Neural progenitor cell (in vitro differentiated cells): Measurements from ENCODE around the gene GNB5. TPM values are rescaled to one million over a fixed set of nuclear protein-coding genes. Genes with fewer than 3 reads are reported as not detected.
A peak's percentile ranks its signal among the peaks of the same experiment; 100 is the strongest.

Experiments used
- DNase-seq: peaks from one replicate; pipeline ENCODE4 v3.0.0-alpha.2; 2016; ENCODE audit warnings: low spot score
- H2AFZ ChIP-seq: fragments of 200-600 bp; sonication (generic); replicated peaks from 2 replicates; pipeline ENCODE4 v1.6.1; 2016; ENCODE audit warnings: antibody characterized with exemption
- H3F3A ChIP-seq: fragments of 200-600 bp; sonication (generic); 2 replicates; pipeline ENCODE4 v1.6.1; 2016; ENCODE audit warnings: antibody characterized with exemption, low read depth
- H3K27ac ChIP-seq: fragments of 200-600 bp; sonication (generic); 2 replicates; pipeline ENCODE4 v1.5.1; 2016; ENCODE audit warnings: mild to moderate bottlenecking
- H3K27me3 ChIP-seq: fragments of 200-600 bp; sonication (generic); 2 replicates; pipeline ENCODE4 v1.6.1; 2016; ENCODE audit warnings: mild to moderate bottlenecking, moderate library complexity
- H3K36me3 ChIP-seq: fragments of 200-600 bp; sonication (generic); 2 replicates; pipeline ENCODE4 v1.5.1; 2016
- H3K4me1 ChIP-seq: fragments of 200-600 bp; sonication (generic); 2 replicates; pipeline ENCODE4 v1.6.1; 2016; ENCODE audit warnings: mixed run types
- H3K4me2 ChIP-seq: fragments of 200-600 bp; sonication (generic); 2 replicates; pipeline ENCODE4 v1.6.1; 2016
- H3K4me3 ChIP-seq: fragments of 200-600 bp; sonication (generic); 2 replicates; pipeline ENCODE4 v1.5.1; 2016
- H3K79me2 ChIP-seq: fragments of 200-600 bp; sonication (generic); 2 replicates; pipeline ENCODE4 v1.6.1; 2016; ENCODE audit warnings: low read depth
- H3K9ac ChIP-seq: fragments of 200-600 bp; sonication (generic); 2 replicates; pipeline ENCODE4 v1.6.1; 2016
- H3K9me3 ChIP-seq: fragments of 200-600 bp; sonication (generic); 2 replicates; pipeline ENCODE4 v1.5.1; 2016; ENCODE audit warnings: low read depth
- H4K20me1 ChIP-seq: fragments of 200-600 bp; sonication (generic); 2 replicates; pipeline ENCODE4 v1.6.1; 2016; ENCODE audit warnings: low read depth
- H3K27ac Mint-ChIP-seq: 3 replicates; pipeline ENCODE4 v1.8.0; 2021; ENCODE audit warnings: mixed read lengths
- H3K27me3 Mint-ChIP-seq: 2 replicates; pipeline ENCODE4 v1.8.0; 2022; ENCODE audit warnings: low read depth, mild to moderate bottlenecking, inconsistent platforms, moderate library complexity, mixed read lengths; ENCODE audit not compliant: insufficient read depth
- H3K36me3 Mint-ChIP-seq: 3 replicates; pipeline ENCODE4 v1.8.0; 2021; ENCODE audit warnings: mixed read lengths
- H3K4me1 Mint-ChIP-seq: 3 replicates; pipeline ENCODE4 v1.8.0; 2021; ENCODE audit warnings: mixed read lengths
- H3K4me3 Mint-ChIP-seq: 3 replicates; pipeline ENCODE4 v1.8.0; 2021; ENCODE audit warnings: mild to moderate bottlenecking, moderate library complexity, mixed read lengths
- H3K9me3 Mint-ChIP-seq: 3 replicates; pipeline ENCODE4 v1.8.0; 2020; ENCODE audit warnings: mixed read lengths
- EZH2 ChIP-seq: fragments of 200-600 bp; sonication (generic); IDR thresholded peaks from 2 replicates; pipeline ENCODE4 v1.6.1; 2017; ENCODE audit warnings: antibody characterized with exemption, mild to moderate bottlenecking, moderate library complexity
- EZH2phosphoT487 ChIP-seq: fragments of 200-600 bp; sonication (generic); IDR thresholded peaks from 2 replicates; pipeline ENCODE4 v1.6.1; 2017; ENCODE audit warnings: antibody characterized with exemption
- total RNA-seq: library from RNA; depleted of rRNA; stranded (reverse); fragments of >200 nt; gene quantifications from 2 replicates; pipeline ENCODE4 v1.2.3, GENCODE V29; 2015; ENCODE audit warnings: low replicate concordance
- TF ChIP-seq, protein P1 (sequence below): fragments of 200-600 bp; sonication (generic); IDR thresholded peaks from 2 replicates; pipeline ENCODE4 v1.5.1; 2017; ENCODE audit warnings: antibody characterized with exemption, mild to moderate bottlenecking

The GNB5 gene
- total RNA-seq, 1 donor from 2014 or later: 36.0 TPM

DNA sequence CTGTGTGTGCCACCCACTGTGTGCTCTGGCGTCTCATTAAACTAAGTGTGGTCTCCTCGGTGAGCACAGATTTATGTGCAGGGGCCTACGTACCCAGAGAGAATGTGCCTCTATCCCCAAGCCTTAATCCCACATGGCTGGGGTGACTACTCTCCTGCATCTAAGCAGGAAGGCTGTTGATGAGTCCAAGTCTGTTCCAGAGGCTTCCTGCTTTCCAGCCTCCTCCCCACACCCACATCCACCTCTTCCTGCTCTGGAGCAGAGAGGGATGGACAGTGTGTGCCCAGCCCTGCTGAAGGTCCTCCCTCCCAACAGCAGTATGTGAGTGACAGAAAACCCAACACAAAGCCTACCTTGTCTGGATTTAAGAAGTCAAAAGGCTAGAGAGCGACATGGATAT is 39.8 kb downstream of the GNB5 start:
- no peaks in the 10 kb centered on the region for H3K36me3 ChIP-seq
- H3K27ac ChIP-seq: no peak overlapping the region
- no peaks in the 10 kb centered on the region for H3K9me3 ChIP-seq
- Mint-ChIP-seq H3K27me3 (peaks cover 6% of the 10 kb centered on the region), H3K4me3 (no peak overlapping the region), H3K36me3 (peaks cover 11% of the 10 kb centered on the region), H3K27ac (no peak overlapping the region), H3K9me3 (no peaks in the 10 kb centered on the region), H3K4me1 (no peaks in the 10 kb centered on the region)
- H3K27me3 ChIP-seq: no peaks in the 10 kb centered on the region
- no peaks in the 10 kb centered on the region for H3F3A ChIP-seq
- no peaks in the 10 kb centered on the region for H3K79me2 ChIP-seq
- no peak for DNase-seq
- H3K4me3 ChIP-seq: no peak overlapping the region
- H3K4me2 ChIP-seq: no peak overlapping the region
- no peaks in the 10 kb centered on the region for H4K20me1 ChIP-seq
- H3K4me1 ChIP-seq: no peaks in the 10 kb centered on the region
- no peak overlapping the region for H3K9ac ChIP-seq
- H2AFZ ChIP-seq: no peak overlapping the region
- no peak for TF ChIP-seq EZH2phosphoT487
- TF ChIP-seq, protein P1, sequence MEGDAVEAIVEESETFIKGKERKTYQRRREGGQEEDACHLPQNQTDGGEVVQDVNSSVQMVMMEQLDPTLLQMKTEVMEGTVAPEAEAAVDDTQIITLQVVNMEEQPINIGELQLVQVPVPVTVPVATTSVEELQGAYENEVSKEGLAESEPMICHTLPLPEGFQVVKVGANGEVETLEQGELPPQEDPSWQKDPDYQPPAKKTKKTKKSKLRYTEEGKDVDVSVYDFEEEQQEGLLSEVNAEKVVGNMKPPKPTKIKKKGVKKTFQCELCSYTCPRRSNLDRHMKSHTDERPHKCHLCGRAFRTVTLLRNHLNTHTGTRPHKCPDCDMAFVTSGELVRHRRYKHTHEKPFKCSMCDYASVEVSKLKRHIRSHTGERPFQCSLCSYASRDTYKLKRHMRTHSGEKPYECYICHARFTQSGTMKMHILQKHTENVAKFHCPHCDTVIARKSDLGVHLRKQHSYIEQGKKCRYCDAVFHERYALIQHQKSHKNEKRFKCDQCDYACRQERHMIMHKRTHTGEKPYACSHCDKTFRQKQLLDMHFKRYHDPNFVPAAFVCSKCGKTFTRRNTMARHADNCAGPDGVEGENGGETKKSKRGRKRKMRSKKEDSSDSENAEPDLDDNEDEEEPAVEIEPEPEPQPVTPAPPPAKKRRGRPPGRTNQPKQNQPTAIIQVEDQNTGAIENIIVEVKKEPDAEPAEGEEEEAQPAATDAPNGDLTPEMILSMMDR: no peak
- no peak for TF ChIP-seq EZH2

DNA sequence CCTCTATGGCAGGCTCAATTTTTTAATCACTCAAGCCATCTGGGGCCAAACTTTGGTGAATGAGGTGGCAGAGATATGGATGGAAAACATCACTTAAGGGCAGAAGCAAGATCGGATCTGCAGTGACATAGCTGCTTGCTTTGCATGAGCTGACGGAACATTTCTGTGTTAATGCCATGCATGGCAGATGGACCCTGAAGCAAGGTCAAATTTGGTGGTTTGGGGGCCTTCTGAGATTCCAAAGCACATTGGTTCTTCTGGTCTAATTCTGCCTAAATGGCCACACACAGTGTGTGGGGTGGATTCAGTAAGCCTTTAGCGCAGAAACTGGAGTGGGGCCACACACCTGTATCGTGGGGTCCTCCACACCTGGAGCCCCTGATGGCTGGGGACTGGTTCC is 40.3 kb downstream of the GNB5 start:
- Mint-ChIP-seq H3K27me3 (peaks cover 6% of the 10 kb centered on the region), H3K4me3 (no peak overlapping the region)

DNA sequence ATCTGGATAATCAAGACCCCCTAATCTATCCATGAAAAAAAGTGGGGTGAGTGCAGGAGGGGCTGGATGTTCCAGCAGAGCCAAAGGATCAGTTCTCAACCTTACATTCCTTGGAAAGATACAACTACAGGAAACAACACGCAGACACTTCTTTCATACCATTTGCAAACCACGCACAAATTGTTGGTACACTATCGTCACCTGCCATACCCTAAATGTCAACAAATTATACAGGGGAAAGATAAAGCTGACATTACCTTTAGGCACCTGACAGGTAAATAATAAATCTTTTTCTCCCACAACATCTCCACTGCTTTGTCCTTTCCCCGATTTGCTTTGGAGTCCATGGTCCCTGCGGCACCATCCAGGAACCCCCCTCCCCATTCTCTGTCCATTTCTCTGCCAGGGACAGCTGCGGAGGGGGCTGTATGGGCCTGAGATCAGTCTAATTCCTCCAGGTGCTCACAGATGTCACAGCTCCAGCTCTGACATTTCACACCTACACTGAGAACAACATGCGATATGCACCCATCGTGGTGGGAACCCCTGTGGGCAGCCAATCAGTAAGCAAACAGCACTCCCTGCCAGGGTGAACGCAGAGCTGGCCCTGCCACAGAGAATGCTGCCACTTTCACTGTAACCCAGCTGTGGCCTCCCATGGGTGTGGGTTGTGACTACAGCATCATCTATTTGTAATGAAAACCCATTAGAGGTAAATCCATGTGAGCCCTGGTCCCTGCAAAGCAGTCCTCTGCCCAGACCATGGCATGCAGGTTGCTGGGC is 41.0 kb downstream of the GNB5 start:
- H3K36me3 ChIP-seq: no peaks in the 10 kb centered on the region
- H3K4me1 ChIP-seq: no peaks in the 10 kb centered on the region
- no peaks in the 10 kb centered on the region for H3K27me3 ChIP-seq
- no peaks in the 10 kb centered on the region for H4K20me1 ChIP-seq
- H2AFZ ChIP-seq: no peak overlapping the region
- H3F3A ChIP-seq: no peaks in the 10 kb centered on the region
- H3K4me3 ChIP-seq: no peak overlapping the region
- H3K9me3 Mint-ChIP-seq: no peaks in the 10 kb centered on the region
- no peak overlapping the region for H3K9ac ChIP-seq
- H3K27ac ChIP-seq: no peak overlapping the region
- no peak overlapping the region for H3K4me3 Mint-ChIP-seq
- TF ChIP-seq EZH2phosphoT487: no peak
- TF ChIP-seq, protein P1: no peak
- no peak for TF ChIP-seq EZH2
- peak overlapping the region; percentile 74 for H3K27ac Mint-ChIP-seq
- no peaks in the 10 kb centered on the region for H3K9me3 ChIP-seq
- H3K79me2 ChIP-seq: no peaks in the 10 kb centered on the region
- peaks cover 4% of the 10 kb centered on the region for H3K27me3 Mint-ChIP-seq
- H3K36me3 Mint-ChIP-seq: peaks cover 14% of the 10 kb centered on the region
- H3K4me2 ChIP-seq: no peak overlapping the region
- no peak for DNase-seq
- H3K4me1 Mint-ChIP-seq: no peaks in the 10 kb centered on the region

More for the DNA sequence above, 40.3 kb downstream of the GNB5 start:
- H3K79me2 ChIP-seq: no peaks in the 10 kb centered on the region
- no peaks in the 10 kb centered on the region for H3K4me1 ChIP-seq
- no peak overlapping the region for H3K4me3 ChIP-seq
- DNase-seq: no peak
- no peaks in the 10 kb centered on the region for H3K9me3 ChIP-seq
- H3K27me3 ChIP-seq: no peaks in the 10 kb centered on the region
- no peak overlapping the region for H3K9ac ChIP-seq
- Mint-ChIP-seq H3K4me1 (no peaks in the 10 kb centered on the region), H3K36me3 (peaks cover 13% of the 10 kb centered on the region), H3K9me3 (no peaks in the 10 kb centered on the region), H3K27ac (no peak overlapping the region)
- H2AFZ ChIP-seq: no peak overlapping the region
- H3K27ac ChIP-seq: no peak overlapping the region
- no peaks in the 10 kb centered on the region for H3F3A ChIP-seq
- no peaks in the 10 kb centered on the region for H3K36me3 ChIP-seq
- TF ChIP-seq EZH2 (no peak), EZH2phosphoT487 (no peak)
- TF ChIP-seq, protein P1: no peak
- no peak overlapping the region for H3K4me2 ChIP-seq
- no peaks in the 10 kb centered on the region for H4K20me1 ChIP-seq
